Measurements from ENCODE around the gene SS18L1.

Gene SS18L1

DNA sequence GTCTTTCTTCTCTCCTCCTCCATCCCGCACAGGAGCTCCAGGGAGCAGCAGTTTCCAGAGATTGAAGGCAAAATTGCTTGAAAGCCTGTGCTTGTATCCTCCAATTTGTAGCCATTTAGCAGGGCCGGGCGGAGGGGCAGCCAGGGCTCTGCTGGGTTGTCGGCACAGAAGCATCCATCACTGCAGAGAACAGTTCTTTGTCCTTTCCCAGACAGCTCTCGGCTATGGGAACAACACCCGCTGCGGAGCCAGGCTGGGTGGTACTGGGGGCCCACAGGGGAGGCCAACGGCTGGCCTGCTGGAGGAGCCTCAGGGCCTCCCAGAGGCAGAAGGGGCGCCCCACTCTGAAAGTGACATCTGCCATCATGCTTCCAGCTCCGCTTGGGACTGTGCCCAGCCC is 68.7 kb downstream of the SS18L1 start:
- no peak for DNase-seq (ENCODE audit: low read depth)

- no peak for DNase-seq (ENCODE audit: low read depth)
These were observed 70.5 kb downstream of the SS18L1 start for GRCh38 chr20:62214067-62214466.

DNA sequence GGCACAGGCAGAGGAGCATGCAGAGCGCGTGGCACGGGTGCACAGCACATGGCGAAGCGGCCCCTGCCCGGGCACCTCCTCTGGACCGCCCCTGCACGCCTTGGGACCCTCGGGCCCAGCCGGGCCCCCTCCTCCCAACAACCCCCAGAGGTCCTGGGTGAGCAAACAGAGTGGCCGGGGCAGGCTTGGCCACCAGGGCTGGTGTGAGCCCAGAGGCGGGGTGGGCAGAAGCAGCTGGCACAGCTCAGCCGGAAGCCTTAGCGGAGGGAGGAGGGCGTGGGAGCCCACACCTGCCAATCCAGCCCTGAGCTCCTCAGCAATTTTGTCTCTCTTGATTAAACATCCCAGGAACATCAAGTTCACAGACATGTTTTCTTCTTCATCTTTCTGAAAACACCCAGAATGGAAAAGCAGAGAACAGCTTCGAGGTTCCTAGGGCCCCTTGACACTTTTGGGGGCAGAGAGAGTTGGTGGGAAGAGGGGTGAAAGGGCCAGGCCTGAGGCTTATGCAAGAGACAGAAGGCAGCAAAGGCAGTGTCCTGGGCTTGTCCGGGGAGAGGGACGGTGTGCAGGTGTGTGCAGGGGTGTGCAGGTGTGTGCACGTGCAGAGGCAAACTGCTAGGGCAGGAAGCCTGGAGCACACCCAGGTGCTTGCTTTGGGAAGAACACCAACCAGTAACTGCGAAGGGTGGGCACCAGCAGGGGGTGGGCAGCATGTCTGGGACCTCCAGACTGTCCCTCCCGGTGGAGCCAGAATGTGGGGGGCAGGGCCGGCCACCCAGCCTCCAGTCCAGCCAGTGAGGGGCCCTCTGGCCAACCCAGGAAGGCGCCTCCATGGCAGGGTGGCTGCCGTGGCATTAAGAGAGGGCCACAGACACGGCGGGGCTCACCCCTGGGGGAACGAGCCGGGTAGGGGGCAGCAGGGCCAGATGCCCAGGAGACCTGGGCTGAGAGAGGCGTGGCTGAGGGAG is 71.7 kb downstream of the SS18L1 start:
- no peak for DNase-seq (ENCODE audit: low read depth)

- no peak for DNase-seq (ENCODE audit: low read depth)
These were observed 72.5 kb downstream of the SS18L1 start for GRCh38 chr20:62215991-62216635.

DNA sequence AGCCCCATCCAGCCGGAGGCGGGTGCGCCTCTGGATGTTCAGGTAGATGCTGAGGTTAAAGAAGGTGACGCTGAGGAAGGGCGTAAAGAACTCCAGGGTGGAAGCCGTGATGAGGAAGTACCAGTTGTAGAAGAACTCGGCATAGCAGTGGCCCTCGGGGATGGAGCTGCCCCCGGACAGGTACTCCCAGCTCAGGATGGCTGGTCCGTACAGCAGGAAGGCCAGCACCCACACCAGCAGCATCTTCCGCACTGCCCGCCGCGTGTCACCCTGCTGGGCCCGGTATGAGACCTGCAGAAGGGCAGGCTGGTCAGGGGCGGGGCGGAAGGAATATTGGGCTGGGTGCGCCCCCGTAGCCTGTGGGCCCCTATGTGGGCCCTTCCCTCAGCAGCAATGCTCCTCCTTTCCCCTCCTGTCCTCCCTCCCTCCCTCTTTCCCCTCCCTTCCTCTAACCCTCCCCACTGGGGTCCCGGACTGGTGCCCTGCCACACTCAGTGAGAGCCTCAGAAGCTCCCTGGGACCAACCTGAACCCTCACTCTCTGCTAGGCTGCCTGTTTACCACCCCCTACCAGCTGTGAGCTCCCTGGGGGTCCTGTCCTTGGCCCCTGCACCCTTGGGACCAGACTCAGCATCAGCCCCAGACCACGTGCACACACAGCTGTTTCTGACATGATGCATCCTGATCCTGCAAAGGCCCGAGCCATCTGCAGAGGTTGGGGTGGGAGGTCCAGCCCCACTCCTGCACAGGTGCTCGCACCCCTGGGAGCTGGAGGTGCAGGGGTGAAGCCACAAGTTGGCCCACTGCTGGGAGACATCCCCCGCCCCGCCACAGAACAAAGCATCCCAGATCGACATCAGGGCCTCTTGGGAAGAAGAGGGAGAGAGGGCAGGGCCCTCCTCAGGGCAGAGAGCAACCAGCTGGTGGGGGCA is 73.3 kb downstream of the SS18L1 start:
- DNase-seq (ENCODE audit: low read depth), result no peak

GRCh38 chr20:62217913-62218773 is 74.6 kb downstream of the SS18L1 start:
- no peak for DNase-seq (ENCODE audit: low read depth)

DNA sequence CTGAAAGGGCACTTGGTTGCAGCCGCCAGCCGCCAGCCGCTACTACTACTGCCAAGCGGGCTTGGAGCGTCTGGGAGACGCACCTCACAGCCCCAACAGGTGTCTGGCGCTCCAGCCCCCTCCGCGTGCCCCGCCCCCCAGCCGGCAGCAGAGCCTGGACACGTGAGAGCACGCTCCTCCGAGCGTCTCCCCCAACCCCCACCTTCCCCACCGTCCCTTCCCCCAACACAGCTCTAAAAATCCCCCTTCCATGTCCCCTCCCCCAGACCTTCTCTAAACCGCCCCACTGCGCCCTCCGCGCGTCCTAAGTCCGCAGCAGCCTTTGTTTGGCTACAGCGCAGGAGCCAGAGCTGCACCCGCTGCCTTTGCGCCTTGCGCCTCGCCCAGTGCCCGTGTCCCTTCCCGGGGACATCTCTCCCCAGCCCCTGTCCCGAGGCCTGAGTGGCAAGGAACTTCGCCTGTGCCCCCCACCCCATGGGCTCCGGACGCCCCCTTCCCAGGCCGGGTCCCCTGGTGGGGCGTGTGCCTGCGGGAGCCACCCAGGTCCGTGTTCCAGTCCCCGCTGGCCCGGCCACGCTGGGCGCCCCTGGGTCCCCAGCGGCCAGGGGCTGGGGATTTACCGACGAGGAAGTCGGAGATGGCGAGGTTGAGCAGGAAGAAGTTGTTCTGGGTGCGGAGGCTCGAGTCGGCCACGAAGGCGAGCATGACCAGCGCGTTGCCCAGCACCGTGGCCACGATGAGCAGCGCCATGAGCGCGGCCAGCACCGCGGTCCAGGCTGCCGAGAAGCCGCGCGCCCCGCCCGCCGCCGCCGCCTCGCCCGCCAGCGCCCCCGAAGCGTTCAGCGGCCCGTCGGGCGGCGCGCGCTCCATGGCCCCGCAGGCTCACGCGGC is 75.8 kb downstream of the SS18L1 start:
- DNase-seq (ENCODE audit: low read depth), result no peak

DNA sequence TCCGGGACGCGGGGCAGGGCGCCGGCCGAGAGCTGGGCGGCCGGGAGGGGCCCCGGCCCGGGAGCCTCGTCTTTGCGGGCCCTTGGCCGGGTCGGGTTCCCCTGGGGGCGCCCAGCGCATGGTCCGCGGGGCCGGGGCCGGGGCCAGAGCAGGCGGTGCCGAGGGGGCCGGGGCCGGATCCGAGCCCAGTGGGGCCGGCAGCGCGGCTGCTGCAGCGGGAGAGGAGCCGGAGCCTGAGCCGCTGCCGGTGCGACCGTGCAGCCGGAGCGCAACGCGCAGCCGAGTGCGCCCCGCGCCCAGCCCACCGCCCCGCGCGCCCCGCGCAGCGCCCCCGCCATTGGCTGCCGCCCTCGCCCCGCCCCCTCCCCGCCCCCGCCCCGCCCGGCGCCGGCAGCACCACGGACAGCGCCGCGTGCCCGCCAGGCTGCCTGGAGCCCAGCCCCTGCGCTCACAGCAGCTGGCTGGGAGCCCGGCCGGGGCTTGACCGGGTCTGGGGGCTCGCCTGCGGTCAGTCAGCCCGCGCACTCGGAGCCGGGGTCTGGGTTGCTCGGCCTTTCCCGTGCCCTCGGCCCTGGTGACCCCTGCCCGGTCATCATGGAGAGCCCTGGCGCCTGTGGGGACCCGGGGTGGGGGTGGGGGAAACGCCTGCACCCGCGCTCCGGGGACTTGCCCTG is 76.6 kb downstream of the SS18L1 start, which contains the start of gene HRH3:
HRH3 (minus strand) TSS at position 287 of the 674 bp plus-strand sequence. CDS start 308 bp downstream, outside the sequence.
- peak; percentile 30 for DNase-seq (ENCODE audit: low read depth)

GRCh38 chr20:62220666-62221568 is 77.3 kb downstream of the SS18L1 start:
- no peak for DNase-seq (ENCODE audit: low read depth)

GRCh38 chr20:62222266-62222850 is 78.8 kb downstream of the SS18L1 start:
- DNase-seq (ENCODE audit: low read depth), result no peak

DNA sequence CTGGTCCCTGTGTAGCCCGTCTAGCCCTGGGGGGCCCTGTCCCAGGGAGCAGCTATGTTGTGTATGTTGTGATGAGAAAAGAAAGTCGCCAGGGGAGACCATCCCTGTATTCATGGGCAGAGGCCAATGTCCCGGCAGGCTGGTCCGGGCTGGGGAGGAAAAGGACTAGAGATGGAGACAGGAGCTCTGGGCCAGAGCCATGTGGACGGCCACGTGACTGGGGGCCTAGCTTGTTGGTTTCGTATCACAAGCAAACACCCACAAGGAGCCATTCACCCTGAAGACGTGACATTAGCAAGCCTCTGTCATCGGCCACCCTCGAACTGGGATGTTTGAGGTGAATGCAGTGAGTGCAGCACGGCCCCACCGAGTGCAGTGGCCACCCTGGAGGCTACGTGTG is 79.4 kb downstream of the SS18L1 start:
- no peak for DNase-seq (ENCODE audit: low read depth)

GRCh38 chr20:62223571-62223970 is 80.0 kb downstream of the SS18L1 start:
- DNase-seq (ENCODE audit: low read depth), result no peak

- DNase-seq (ENCODE audit: low read depth), result no peak
These were observed 80.7 kb downstream of the SS18L1 start for GRCh38 chr20:62224113-62224855.

DNA sequence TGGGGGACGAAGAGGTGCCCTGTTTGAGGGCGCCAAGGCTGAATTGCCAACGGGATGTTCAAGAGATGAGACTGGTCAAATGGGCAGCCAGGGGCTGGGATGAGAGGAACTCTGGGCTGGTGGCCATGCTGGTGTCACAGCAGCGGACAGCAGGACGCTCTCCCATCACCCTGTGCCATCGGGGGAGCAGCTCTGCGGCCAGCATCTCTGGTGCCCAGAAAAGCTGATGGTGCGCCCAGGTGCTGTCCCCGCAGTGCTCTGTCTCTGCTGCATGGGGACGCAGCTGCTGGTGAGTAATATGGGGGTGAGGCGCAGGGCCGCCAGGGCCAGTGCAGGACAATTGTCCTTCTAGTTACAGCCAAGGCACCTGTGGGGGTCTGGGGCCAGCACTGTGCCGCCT is 81.5 kb downstream of the SS18L1 start:
- DNase-seq (ENCODE audit: low read depth), result no peak

GRCh38 chr20:62225820-62226635 is 82.5 kb downstream of the SS18L1 start:
- DNase-seq (ENCODE audit: low read depth), result no peak

Measured in activated T-cell treated with anti-CD3 and anti-CD28 coated beads for 48 hours (primary cell).